HG02759 (cell line): Measurements from ENCODE around the gene BORCS8.
A peak's percentile ranks its signal among the peaks of the same experiment; 100 is the strongest.
"Not testable (repeated sequence)": the region's sequence is repeated elsewhere in the genome, so short reads cannot be mapped to it uniquely, and the experiment has no call there.

ENCODE experiments used
- ATAC-seq: cut with Tn5 transposase; IDR thresholded peaks from one replicate; pipeline ENCODE4 v1.9.1; 2021; ENCODE audit warnings: mild to moderate bottlenecking, moderate library complexity; ENCODE audit not compliant: unreplicated experiment

Gene BORCS8

DNA sequence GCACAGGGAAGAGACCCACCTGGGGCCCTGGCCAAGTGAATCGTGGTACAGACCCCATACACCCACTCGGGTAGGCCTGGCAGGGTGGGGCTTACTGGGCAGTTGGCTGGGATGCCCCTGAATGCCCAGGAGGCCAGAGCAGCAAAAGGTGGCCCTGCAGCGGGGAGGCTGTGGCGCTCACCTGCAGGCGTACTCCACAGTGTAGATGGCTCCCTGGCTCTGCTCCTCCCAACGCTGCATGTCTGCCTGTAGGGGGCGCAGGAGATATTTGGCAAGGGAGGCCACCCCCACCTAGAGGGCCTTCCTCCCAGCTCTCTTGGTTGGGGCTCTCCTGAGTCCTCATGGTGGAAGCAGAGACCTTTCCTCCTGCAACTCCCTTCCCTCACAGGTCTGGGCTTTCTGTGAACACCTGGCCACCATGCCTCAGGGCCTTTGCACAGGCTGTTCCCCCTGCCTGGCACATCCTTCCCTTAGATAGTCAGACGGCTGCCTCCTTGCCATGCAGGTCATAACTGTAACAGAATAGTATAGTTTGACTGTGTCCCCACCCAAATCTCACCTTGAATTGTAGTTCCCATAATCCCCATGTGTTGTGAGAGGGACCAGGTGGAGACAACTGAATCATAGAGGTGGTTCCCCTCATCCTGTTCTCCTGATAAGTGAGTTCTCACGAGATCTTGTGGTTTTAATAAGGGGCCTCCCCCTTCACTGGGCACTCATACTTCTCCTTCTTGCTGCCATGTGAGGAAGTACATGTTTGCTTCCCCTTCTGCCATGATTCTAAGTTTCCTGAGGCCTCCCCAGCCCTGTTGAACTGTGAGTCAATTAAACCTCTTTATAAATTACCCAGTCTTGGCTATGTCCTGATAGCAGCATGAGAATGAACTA lies 5.9 kb downstream of the BORCS8 start:
- ATAC-seq: no peak

DNA sequence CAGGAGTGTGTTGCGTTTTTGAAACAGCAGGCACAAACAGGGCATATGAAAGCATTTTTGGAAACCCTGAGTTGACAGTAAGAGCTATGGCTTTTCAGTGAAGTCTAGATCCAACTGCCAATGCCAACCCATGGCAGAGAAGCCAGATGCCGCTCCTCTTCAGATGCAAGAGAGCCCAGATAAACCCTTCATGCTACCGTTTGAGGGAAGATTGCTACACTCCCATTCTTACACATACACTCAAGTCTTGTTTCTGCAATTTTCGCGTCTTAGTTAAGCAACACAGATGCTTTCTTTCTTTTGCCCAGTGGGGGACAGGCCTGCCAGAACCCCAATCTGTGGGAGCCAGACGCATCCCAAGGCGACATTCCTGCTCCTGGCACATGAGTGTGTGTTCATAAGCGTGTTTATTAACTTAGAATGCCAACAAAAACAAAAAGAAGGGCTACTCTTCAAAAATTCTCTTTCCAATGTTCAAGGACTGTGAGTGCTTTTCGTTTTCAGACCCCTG lies 10.4 kb downstream of the BORCS8 start:
- ATAC-seq: no peak

DNA sequence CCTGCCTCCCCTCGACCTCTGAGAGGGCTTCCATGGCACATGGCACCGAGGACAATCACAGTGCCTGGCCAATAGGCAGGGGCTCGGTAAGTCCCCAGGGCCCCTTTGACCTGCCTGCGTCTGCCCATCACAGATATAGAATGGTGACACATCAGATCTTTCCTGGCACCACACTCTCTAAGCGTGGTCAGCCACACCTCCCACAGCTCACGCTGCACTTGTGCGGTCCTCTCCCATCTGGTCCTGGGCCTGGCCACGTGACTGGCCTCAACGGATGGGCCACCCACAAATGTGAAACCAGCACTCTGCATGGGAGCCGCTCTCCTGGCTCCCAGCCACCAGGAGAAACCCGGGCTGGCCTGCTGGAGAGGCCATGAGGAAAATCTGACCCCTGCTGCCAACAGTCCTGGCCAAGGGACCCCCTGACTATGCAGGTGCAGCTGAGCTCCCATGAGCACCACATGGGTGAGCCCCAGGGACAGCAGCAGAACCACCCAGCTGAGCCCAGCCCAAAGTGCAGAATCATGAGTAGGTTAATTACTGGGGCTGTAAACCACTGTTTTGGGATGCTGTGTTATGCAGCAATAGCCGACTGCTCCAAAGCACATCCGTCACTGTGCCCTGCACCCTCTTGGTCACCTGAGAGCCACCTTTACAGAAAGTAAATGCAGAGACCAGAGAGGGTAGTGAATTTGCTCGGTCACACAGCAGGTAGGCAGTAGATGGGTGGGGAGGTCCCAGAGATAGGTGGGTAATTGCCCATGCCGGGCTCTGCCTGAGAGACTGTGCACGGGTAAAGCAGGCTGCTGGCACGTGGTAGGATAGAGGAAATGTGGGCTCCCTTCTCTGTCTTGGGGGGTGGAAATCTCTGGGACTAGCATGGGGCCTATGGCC lies 12.2 kb downstream of the BORCS8 start:
- ATAC-seq: no peak

DNA sequence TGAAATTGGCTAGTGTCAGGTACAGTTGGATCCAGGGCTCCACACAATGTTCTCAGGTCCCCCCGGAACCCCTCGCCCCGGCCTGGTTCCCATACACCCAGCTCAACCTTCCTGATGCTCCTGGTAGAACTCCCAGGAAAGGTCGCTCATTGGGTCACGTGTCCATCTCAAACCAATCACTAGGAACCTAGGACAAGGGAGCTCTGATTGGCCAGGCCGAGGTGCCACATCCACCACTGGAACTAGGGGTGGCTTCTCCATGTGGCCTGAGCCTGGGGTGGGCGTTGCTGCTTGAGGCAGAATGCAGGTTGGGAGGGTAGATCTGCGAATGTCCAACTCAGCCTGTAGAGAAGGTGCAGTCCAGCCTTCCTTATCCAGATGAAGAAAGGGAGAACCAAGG lies 15.0 kb downstream of the BORCS8 start:
- no peak for ATAC-seq

DNA sequence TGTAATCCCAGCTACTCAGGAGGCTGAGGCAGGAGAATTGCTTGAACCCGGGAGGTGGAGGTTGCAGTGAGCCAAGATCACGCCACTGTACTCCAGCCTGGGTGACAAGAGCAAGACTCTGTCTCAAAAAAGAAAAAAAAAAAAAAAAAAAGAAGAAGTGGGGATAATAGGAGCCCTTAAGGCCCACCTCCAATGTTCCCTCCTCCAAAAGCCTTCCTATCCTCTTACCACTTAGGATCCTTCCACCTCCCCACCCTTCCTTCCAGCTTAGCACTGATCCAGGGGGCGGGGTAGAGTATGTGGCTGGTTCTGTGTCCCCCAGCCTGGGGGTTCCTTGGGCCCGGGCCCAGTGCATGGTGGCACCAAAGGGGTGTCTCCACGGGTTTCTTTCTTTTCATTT lies 18.7 kb downstream of the BORCS8 start:
- not testable (repeated sequence) for ATAC-seq

DNA sequence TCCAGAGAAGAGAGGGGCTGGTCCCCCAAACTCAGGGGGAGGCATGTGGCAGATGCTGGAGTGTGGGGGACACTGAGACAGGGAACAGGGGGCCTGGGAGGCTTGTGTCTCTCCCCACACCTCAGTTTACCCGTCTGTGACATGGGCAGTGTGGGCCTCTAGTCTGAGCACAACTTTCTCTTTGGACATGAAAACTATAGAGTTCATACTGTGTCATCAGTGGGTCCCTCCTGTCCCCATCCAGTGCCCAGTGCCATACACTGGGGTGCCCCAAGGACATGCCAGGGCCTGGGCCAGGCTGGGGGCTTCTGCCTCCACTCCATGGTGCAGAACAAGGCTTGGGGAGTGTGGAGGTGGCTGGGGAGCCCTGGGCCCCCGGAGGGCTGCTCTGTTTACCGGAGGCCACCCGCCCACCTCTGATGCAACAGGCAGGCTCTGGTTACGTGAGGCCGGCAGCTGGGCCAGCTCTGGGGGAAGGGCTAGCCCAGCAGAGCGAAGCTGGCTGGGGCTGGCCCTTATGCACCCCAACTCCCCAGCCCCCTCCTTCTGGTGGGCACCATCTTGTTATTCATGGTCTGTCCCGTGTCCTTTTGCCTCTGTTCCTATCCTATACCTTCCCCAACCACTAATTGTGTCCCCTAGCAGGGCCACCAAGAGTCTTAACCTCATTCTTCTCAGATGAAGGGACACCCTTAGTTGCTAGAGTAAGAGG lies 20.0 kb downstream of the BORCS8 start:
- ATAC-seq: no peak

DNA sequence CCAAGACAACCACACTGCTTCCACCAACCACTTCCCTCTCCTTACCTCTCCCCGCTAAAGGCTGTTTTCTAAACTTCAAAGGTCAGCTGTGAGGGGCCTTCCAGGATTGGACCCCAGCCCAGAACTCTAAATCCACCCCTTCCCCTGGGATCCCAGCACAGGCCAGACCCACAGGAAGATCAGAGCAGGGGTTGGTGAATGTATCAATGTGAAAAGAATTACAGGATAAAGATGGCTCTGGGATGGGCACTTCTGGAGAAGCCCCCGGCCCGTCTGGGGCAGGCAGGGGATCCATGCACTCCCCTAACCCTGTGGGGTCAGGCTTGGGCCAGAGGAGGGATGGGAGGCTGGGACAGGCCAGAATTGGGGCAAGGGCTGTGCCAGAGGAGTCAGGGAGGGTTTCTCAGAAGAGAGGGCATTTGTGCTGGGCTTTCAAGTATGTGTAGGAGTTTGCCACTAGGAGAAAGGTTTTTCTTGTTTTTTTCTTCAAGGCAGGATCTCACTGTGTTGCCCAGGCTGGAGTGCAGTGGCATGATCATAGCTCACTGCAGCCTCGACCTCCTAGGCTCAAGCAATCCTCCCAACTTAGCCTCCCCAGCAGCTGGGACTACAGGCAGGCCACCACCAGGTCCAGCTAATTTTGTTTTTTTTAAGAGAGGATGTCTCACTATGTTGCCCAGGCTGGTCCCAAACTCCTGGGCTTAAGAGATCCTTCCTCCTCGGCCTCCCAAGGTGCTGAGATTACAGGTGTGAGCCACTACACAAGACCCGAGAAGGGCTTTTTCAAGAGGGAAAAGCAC lies 20.9 kb downstream of the BORCS8 start:
- ATAC-seq: no peak

DNA sequence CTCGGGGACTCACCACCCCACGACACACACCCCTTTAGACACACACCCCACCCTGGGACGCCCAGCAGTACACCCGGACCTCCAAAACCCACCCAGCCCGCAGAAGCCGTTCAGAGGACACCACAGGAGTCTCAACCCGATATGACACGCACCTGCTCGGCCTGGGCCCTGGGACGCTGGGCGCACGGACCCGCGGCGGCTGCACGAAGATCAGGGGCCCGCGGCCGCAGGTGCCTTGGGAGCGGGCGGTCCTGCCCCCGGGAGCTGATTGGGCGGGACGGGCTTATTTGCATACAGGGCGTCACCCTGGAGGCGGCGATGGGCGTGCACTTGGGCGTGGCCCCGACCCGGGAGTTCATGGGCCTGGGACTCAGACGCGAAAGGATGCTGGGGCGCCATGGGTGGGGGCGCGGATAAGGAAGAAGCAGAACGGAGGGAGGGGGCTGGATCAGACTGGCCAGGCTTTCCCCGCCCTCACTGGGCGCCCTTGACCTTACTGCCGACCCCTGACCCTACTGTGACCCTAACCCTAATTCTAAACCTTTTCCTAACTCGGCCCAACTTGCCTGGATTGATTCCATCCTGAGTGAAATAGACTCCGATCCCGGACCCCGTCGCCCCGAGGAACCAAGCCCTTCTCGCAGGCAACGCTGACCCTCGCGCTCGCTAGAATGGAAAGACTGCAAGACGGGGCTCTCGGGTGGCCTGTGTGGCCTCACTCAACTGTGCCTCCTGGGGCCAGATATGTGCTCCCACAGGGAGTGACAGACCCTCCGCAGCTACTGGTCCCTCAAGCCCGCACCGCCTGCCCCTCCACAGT lies 21.7 kb downstream of the BORCS8 start, which contains the start of gene MEF2B:
Gene MEF2B (minus strand): TSS at position 211 of the 820 bp plus-strand sequence. CDS start 19,528 bp downstream, outside the sequence.
- peak; percentile 88 for ATAC-seq

DNA sequence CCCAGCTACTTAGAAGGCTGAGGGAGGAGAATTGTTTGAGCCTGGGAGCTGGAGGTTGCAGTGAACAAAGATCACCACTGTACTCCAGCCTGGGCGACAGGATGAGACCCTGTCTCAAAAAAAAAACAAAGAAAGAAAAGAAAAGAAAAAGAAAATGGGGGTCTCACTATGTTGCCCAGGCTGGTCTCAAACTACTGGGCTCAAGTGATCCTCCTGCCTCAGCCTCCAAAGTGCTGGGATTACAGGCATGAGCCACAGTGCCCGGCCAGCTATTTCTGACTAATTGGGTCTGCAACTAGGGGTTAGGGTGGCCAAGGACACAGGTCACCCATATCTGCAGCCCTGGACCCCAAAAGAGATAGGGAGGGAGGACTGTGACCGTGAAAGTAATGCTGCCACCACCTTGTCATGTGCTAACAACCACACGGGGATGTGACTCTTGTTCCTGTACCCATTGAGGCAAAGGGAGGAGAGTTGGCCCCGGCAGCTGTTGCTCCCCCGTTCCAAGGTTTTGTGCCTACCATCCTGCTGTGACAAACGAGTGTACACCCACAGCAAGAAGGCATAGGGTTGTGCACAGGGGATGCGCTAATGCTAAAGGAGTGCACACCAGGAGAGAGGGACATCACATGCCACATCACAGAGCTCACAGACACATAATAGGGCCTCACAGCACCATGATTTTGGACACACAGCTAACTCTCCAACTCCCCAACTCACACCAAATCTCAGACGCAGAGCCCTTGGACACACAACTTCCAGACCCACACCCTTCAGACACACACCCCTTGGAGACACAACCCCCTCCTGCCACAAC lies 22.5 kb downstream of the BORCS8 start:
- ATAC-seq: peak; percentile 4

DNA sequence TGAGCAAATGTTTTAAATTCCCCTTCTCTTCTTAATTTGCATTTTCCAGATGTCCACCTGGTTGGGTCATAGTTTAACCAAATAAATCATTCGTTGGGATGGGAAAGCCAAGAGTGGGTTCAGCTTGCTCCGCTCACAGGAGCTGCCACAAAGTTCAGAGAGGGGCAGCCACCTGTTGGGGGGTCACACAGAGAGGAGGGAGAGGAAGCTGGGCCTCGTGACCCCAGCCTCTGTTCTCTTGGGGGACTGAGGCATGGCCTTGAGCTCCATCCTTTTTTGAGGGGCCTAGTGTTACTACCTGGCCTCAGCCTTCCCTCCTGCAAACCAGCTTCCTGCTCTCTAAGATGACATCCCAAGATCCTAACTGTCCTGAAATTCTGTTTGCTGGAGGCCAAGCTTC lies 24.3 kb downstream of the BORCS8 start:
- no peak for ATAC-seq

DNA sequence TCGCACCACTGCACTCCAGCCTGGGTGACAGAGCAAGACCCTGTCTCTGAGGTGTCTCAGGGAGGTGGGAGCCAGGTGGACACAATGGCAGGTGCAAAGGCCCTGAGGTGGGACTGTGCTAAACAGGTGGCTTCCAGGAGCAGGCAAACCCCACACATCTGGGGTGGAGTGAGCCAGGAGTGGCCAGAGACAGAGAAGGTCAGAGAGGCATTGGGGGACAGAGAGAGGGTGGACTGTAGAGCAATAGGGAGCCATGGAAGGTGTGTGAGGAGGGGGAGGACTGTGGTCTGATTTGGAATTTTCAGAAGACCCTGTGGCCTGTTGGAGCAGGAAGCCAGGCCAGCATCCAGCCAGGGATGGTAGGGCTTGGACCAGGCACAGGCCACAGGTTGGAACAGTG lies 26.6 kb downstream of the BORCS8 start:
- ATAC-seq: no peak

DNA sequence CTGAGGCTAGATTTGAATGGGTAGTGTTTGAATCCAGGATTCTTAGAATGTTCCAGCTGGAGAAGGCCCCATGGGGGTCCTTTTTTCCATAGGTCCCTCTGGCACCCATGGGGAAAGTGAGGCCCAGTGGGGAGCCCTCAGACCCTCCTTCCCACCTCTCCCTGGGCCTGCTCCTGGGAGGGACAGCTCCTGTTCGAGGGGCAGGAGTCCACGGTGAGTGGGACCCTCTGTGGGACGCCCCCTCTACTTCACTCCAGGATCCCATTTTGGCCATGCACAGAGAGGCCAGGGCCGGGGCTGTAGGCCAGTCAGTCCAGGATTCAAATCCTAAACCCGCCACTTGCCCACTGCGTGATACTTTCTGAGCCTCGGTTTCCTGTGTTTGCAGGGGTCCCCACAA lies 29.5 kb downstream of the BORCS8 start:
- ATAC-seq: no peak

DNA sequence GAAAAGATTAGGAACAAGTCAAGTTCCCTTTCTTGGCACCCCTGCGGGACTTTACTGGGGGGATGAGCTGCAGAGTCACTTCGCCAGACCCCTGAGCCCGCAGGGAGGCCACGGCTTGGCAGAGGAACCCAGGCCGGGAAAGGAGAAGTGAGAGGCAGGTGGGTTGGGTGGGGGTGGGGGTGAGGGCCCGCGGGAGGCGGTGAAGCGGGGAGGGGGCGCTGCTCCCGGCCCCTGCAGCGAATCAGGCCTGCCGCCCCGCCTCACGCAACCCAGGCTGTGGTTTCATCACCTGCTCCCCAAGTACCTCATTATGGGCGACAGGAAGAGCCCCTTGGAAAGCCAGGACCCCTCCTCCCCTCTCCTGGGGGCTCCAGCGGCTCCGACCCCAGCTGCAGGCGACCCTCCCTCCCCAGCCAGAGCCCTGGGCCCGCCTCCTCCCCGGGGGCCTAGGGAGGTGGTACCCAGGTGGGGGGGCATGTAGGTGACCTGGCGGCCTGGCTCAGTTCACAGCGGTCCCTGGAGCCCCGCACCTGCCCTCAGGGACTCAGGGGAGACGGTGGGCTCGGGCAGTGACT lies 31.4 kb downstream of the BORCS8 start:
- peak; percentile 50 for ATAC-seq

DNA sequence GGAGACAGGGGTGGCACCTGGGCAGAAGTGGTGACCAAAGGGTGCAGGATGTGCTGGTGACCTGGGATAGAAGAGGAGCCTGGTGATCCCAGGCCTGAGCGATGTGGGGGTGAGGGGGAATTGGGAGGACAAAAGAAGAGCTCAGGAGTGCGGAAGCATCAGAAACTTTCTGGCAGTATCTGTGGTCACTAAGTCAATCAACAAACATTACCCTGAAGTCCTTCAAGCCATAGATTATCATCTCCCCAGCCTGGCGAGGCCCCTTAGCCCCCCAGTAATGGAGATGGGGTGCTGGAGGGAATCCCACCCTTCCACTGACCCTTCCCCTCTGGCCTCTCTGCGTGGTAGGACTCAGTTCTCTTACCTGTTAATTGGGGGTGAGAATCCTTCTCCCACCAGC lies 32.4 kb downstream of the BORCS8 start:
- no peak for ATAC-seq

DNA sequence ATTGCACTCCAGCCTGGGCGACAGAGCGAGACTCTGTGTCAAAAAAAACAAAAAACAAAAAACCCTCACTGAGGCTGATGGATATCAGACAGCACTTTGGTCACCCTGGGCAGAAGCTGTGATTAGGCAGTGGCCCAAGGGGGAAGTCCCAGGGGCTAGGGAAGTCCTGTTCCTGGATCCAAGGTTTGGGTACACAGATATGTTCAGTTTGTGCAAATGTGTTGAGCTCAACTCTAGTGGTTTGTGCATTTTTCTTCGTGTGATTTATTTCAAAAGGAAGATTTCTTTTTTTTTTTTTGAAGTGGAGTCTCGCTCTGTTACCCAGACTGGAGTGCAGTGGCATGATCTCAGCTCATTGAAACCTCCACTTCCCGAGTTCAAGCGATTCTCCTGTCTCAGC lies 34.1 kb downstream of the BORCS8 start:
- no peak for ATAC-seq

DNA sequence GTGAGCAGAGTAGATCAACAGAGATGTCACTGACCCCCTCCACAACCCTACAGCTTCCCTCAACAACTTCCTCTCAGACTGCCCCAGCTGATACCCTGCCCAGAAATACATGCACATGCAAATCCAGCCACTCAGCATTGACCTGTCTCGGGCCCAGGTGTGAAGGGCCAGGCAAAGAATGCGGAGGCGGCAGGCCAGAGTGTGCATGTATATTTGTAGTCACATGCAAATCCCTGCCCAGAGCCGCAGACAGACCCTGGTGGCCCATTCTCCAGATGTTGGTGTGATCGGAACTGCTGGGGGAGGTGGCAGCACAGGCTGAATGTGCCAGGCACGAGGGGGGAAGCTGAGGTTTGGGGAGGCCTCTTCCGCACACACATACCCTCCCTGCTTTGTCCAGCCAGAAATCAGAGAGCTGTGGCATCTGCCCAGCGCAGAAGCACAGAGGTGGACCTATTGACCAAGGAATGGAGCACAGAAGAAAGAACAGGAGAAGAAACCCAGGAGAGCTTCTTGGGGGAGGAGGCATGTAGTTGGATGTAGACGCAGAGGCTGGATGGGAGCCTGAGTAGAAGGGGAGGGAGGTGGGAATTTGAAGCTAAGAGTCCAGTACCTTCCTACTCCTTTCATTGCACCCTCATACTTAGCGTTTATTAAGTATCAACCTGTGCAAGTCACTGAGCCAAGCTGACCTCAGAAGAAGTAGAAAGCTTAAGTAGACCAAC lies 36.3 kb downstream of the BORCS8 start:
- peak; percentile 72 for ATAC-seq

DNA sequence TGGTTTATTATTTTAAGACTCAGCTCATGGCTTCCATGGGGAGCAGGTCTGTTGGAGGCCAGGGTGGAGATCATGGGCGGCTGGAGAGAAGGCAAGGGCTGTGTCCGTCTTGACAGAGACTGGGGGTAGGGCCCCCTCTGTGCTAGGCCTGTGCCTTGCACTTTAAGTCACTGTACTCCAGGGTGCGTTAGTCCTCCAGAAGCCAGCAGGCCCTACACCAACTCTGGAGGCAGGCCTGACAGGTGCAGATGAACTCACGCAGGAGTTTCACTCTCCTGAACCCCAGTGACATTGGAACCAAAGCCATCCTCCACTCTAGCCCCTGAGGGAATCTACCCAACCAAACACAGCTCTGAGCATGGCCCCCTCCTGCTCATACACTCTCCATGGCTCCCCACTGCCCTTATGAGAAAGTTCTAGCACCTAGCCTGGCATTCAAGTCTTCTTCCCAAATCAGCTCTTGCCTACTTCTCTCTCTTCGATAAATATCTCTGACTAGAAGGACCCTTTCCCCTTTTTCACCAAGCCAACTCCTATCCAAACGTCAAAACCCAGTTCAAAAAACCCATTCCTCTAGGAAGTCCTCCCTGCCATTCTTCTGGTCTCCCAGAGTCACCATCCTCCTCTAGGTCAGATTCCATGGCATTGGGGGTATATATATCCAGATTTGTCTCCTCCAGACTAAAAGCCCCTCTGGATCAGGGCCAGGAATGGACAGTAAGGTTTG lies 37.0 kb downstream of the BORCS8 start:
- no peak for ATAC-seq
